ENCODE measurements around the gene CALCR.
"Not testable (repeated sequence)": the region's sequence is repeated elsewhere in the genome, so short reads cannot be mapped to it uniquely, and the experiment has no call there.

Gene CALCR

DNA sequence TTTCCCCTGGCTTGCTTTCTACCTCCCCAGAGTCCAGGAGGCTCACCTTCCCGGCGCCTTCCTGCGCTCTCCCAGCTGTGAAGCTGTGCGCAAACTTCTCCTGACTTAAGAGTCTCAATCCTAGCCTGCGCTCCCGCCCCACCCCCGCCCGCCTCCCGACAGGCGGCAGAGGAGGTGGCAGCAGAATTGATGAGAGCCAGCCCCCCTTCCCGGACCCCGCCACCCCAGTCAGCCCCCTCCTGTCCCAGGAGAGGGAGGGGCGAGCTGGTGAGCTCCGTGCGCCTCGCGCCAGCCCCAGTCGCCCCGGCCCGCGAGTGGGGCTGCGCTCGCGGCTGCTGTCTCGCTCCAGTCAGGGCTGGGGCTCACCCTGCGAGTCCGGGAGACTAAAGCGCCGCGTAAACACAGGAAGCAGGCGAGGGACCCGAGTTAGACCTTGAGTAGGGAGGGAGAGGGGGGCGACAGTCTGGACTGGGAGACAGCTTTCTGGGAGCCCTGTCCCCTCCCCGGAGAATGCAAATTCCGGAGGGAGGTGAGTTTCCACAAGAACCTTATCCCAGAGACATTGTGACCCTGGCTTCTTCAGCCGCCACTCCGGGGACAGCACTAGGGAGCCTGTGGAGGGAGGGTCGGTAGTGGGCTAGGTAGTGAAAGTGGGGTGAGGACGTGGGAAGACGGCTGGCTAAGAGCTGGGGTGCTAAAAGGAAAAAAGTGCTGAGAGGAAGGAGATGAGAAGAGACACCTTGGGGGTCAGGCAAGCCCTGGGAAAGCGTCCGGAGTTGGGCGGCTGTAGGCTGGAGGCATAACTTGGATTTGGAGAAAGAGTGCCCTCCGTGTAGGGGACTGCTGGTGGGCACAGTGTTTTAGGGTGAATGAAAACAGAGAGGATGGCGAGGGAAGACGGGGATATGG is at the start of gene CALCR:
CALCR (minus strand) TSS at position 79 of the 909 bp plus-strand sequence. CDS start 87,743 bp downstream, outside the sequence.
- DNase-seq, result no peak

- no peak for DNase-seq
Measured at GRCh38 chr7:93623816-93624215, 49.3 kb upstream of the CALCR start.

DNA sequence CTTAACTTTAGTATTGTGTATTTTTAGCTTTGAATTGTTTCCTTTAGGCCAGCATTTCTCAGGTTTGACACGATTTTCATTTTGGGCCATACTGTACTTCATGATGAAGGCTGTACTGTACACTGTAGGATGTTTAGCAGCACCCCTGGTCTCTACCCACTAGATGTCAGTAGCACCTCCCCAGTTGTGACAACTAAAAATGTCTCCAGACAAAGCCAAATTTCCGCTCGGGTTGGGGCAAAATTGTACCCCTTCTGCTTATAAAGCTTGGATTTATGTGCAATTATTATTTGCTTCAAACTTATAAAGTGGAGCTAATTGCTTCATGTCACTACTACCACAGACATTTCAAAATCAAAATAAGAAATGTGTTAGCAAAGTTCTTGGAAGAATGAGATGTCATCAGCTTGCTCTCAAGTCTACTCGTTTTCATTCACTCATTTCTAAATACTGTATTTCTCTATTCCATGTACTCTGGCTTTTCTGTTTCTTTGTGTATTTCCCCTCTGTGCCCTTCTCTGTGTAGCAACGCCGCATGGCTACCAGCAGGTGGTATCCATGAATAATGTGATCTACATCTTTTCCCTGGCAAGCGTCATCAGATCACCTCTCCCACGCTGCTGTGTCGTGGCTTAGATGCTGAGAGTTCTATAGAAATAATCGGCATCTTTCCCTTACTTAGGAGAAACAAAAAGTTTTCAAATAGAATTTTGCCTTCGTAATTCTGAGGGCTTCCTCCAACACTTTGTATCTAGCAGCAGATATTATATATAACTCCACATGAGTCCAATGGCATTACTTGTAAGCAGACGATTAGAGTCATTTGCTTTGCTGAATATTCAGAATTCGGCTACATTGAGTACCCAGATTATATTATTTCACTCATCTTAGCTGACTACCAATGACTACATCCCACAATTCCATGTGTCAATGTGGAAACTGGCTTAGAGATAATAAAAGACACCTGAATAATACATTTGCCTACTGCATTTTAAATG is 47.8 kb upstream of the CALCR start:
- peak; percentile 14 for DNase-seq

- no peak for DNase-seq
Measured at GRCh38 chr7:93620864-93621263, 46.3 kb upstream of the CALCR start.

DNA sequence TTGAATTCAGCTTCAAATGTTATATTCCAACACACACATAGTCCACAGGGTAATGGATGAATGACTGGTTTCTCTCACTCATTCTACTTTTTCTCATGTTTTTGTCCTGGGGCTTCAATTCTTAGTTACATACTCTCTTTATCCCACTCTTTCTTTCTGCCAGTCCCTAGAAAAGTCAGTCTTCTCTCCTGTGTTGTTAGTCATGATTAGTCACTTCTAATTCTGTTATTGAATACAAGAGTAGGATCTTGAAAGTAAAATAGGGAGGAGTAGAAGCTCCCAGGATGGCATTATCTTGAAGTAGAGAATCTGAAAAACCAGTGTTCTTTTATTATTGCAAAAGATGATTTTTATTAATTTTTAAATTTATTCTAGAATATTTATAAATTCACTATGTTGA is 45.5 kb upstream of the CALCR start:
- no peak for DNase-seq

DNA sequence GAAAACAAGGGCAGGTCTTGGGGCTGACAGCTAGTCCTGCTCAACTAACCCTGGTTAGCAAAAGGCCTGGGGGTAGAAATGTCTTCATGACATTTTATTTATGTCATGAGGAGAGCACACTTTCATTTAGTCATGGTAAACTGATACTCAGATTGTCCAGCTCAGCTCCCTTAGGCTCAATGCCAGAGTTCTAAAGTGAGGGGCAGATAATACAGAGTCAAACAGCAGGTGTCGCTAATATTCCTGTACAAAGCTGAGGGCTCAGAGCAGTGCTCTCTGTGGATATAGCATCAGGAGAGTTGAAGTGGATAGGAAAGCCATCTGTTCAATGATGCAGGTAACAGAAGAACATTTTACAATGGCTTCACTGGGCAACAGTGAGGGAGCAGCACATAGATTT is 26.8 kb upstream of the CALCR start:
- peak; percentile 30 for DNase-seq

DNA sequence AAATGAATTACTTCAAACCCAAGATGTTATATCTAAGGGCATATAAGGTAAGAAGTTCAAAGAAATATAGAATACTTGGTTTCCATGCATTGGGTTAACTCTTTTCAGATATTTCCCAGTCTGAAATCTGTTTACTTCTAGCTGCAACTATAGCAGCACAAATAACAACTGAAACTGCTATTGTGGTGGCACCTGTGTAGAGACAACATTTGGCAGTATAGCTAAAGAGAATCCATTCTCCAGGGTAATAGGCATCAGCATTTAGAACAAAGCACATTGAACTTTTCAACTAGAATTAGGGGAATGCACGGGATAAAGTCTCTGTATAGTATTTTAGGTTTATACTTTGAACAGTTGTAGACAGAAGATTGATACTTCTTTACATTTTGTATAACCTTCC is 19.7 kb upstream of the CALCR start:
- DNase-seq, result no peak

GRCh38 chr7:93592588-93593266 is 18.2 kb upstream of the CALCR start:
- DNase-seq, result no peak

GRCh38 chr7:93591224-93592050 is 16.9 kb upstream of the CALCR start:
- DNase-seq, result peak; percentile 7

GRCh38 chr7:93586479-93586865 is 11.9 kb upstream of the CALCR start:
- DNase-seq, result not testable (repeated sequence)

GRCh38 chr7:93585694-93586478 is 11.4 kb upstream of the CALCR start:
- DNase-seq, result not testable (repeated sequence)

DNA sequence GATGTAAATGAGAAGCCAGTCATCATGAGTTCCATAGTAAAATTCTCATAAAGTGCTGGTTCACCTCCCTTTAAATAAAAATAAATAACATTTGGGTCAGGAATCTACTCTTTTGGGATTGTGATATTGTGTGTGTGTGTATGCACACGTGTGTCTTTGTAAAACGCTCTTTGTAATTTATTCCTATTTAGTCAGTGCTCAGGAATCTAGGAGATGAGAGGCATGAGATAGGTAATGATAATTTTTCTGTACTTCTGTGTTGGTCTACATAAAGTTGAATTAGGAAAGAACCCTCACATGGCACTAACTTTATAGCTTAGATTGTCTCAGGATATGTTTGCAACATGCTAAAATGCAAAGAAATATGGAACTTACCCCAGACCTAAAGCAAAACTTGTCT is 4.9 kb upstream of the CALCR start:
- DNase-seq, result no peak

GRCh38 chr7:93578762-93579161 is 4.2 kb upstream of the CALCR start:
- no peak for DNase-seq

- no peak for DNase-seq
Measured at GRCh38 chr7:93575555-93576399, 1.3 kb upstream of the CALCR start.

DNA sequence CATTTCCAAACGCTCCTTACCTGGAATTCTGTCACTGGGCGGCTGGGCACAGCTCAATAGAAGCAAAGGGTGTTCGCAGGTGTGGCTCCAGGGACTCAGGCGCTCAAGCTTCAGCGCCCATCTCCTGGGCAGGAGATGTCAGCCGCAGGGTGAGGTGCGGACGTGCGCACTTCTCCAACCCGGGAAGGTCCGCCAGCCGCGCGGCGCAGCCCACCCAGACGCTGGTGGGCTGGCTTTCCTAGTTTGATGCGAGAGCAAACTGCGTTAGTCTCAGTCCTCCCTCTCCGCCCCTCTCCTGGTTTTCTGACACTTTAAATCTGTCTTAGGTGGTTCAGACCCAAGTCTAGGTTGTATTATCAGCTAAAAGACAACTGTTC is 267 bp downstream of the CALCR start:
- DNase-seq, result no peak

GRCh38 chr7:93569189-93569588 is 5.3 kb downstream of the CALCR start:
- no peak for DNase-seq

DNA sequence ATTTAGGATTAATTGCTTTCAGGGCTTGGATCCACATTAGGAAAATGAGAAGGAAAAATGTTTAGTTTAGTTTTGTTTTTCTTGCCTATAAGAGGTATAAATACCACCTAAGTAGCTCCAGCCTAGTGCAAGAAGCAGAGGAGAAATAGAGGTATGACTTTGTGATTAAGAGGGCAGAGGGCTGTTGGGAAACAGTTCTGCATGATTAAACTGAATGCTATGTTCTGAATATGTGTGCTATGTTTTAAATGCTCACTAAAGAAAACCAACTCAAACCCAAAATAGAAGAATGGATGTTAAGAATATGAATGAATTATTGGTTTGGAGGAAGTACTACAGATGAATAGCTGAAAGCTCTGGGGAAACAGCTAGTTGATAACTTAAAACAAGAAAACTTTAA is 7.6 kb downstream of the CALCR start:
- DNase-seq, result no peak

DNA sequence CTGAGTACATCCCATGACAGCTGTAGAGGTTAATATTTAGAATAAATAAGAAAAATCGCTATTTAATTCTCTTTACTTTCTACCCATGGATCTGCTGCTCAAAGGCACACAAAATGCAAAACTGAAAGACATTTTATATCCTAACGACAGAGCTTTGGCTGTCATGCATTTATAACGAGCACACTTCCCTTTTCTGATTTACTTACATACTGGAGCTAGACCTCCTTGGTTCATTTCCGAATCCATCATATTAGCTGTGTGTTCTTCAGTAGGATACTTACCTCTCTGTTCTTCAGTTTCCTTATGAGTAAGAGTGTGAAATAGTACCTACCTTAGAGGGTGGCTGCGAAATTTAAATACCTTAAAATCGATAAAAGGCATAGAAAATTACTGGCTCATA is 10.9 kb downstream of the CALCR start:
- DNase-seq, result no peak

DNA sequence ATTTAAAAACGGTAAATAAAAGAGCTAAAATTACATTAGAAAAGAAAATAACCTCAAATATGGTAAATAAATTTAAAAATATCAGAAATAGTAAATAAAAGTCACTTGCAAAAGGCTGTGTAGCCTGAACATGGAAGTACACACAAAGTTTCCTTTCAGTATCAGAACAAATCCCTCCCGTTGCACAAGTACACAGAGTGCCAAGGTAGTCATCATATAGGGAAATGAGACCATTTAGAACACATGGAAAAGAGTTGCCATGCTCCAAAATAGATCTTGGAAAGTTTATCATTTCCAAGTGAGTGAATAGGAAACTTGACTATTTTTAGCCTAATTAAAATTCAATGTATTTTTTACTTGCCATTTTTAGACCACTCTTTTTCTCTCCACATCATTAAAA is 11.6 kb downstream of the CALCR start:
- no peak for DNase-seq

DNA sequence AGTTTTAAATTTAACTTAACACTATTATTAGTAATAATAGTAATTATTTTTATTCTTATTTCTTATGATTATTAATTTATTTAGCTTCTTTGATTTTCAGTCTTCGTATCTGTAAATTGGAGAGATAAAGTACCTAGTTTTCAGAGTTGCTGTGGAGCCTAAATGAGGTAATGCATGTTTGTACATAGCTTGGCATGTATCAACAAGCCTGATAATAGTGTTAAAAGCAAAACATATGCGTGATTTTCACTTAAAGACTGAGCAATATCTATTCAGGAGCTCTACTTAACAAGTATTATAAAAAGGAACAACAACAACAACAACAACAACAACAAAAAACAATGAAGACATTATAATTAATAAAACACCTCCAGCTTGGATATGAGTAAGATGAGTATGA is 12.4 kb downstream of the CALCR start:
- no peak for DNase-seq

All from NCI-H1092 treated with DMSO at 0.1 percent for 48 hours (cell line).